NCI-H345 (cell line): ENCODE results near the gene PCCA.
"Not testable (repeated sequence)": the region's sequence is repeated elsewhere in the genome, so short reads cannot be mapped to it uniquely, and the experiment has no call there.

Experiments used
- DNase-seq: peaks from one replicate; lab custom pipeline; 2025; lab: John Stamatoyannopoulos, UW

Gene PCCA

DNA sequence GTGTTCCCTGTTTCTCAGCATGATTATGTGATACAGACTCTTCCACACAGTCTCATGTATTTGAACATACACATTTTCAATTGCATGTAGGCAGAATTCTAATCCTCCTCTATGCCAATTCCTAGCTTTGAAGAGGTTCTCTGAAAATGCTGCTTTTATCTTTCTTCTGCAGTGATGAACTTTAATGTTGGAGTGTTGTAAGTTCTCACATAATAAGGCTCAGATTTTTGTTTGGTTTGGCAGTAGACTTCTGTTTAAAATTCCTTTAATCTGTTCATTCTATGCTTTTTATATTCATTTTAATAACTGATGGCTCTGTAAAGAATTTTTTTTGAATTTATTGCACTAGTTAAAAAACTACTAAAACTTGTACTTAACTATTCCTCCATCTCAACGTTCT, 273.9 kb downstream of the PCCA start:
- DNase-seq = no peak

DNA sequence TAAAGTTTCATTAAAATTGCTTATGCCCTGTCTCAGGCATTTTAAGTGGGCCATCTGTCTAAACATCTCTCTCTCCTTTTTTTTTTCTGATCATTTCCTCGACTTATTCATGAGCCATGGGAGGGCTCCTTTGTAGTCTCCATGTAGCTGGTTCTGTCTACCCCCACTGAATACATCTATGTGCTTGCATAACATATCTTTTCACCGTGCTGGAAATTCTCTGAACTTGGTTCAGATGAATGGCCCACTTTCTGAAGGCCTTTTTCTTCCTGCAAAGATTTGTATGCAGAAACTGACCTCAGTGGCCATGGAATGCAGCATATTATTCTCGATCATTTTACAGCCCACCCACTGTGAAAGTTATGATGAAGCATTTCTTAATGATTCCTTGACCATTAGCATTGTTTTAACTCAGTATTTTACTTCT, 274.4 kb downstream of the PCCA start:
- DNase-seq = no peak

DNA sequence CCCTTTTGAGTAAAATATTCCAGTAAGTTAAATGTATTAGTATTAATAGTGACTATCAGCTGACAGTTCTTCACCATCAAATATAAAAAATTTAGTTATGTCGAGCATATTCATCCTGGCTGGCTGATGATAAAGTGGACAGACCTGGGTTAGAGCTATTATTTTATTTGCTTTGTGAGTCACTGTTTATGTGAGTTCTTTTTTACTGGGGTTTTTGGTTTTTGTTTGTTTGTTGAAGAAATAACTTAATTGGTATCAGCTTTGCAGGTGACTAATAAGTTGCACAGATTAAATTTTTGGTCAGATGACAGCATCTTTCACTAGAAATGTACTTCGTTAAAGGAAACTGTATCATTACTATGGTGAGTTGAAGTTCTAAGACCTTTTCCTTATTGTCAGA, 275.0 kb downstream of the PCCA start:
- no peak for DNase-seq

DNA sequence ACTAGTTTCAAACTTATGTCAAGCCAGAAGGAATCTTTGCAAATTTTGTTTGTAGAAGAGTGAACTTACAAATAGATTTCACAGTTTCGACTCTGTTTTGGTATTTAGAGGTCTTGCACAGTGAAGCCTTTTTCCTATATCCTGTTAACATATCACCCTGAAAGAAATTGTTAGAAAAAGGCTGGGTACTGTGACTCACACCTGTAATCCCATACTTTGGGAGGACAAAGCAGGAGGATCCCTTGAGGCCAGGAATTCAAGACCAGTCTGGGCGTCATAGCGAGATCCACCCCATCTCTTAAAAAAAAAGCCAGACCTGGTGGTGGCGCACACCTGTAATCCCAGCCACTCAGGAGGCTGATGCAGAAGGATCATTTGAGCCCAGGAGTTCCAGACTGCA, 275.7 kb downstream of the PCCA start:
- no peak for DNase-seq

DNA sequence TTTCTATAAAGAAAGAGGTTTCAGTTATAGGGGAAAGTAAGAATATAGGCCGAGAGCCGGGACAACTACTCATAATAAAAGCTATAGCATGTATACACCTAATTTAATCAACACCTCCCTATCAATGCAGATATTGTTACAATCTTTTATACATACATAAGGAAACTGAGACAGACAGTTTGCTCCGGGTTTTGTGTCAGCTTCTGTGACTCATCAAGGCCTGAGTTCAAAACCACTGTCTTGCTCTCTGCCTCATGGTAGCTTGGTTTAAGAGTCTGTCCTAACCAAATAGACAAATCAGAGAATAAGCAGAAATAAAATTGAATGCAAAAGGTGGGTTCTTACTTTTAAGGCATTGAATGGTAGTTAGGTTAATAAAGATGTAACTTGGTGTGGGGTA, 276.8 kb downstream of the PCCA start:
- DNase-seq = no peak

DNA sequence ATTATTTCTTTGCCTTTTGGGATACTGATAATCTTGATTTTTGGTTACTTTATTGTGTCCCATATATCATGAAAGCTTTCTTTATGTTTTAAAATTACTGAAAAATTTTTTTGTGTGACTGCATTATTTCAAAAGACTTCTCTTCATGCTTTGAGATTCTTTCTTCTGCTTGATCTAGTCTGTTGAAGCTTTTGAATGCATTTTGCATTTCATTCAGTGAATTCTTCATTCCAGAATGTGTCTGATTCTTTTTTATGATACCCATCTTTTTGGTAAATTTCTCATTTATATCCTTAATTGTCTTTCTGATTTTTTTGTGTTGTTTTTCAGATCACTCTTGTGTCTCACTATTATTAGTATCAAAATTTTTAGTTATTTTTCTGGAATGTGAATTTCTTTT, 289.6 kb downstream of the PCCA start:
- no peak for DNase-seq

DNA sequence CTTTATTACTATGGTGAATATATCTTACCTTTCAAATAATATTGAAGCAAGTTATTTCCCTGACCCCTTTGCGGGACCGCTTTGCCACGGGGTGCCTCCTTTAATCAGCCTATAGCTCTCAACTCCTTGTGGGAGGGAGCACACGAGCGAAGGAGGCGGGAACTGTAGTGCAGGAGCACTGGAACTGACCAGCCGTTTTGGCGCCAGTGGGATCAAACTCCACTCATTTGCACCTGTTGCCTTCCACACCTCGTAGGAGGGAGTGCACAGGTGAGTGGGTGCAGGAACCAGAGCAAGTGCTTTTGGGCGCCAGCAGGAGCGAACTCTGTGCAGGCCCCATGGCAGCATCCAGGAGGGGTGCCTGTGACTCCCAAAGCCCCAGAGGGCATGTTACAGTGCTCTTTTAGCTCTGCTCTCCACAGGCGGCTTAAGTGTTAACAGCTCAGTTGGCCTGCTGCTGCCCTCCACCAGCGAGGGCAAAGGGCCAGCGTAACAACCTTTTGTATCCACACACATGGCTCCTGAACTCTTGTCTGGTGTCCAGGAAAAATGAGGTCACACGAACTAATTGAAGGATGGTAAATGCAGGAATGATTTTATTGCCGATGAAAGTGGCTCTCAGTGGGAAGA, 292.8 kb downstream of the PCCA start:
- DNase-seq = no peak

DNA sequence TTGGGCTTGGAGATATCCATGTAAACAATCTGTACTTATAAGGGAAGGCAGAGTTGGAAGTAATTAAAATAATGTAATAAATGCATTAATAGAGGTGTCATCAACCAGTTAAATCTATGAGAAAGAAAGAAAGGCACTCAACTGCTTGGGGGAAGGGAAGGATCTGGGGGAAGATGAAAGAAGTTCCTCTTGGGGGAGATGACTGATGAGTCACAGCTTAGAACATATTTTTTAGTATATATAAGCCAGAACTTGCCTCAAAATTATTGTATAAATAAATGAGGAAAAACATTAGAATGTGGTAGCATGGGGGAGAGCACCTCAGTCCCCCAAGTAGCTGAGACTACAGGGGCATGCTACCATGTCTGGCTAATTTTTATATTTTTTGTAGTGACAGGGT, 293.9 kb downstream of the PCCA start:
- DNase-seq = no peak

DNA sequence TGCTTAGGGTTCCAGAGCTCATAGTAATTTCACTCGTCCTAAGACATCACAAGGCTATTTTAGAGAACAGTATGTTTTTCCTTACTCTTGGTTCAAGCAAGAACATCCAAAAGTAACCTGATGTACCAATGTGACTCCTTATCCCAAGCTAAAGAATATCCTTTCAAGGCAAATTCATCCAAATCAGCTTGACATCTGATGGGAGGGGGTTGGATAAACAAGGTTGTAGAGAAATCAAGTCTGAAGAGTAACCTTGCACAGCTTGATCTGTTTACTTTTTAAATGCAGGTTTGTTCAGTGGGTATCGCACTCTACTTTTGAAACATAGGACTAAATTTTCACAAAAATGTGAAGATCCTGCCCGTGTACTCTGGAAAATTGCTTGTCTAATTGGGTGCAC, 298.5 kb downstream of the PCCA start:
- peak; percentile 17 for DNase-seq

DNA sequence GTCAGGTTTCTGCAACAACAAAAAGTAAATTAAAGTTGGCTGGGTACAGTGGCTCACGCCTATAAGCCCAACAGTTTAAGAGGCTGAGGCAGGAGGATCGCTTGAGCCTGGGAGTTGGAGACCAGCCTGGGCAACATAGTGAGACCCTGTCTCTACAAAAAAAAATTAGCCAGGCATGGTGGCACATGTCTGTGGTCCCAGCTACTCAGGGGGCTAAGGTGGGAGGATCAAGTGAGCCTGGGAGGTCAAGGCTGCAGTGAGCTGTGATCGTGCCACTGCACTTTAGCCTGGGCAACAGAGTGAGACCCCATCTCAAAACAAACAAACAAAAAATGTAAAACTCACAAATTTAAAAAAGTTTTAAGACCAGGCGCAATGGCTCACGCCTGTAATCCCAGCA, 299.3 kb downstream of the PCCA start:
- not testable (repeated sequence) for DNase-seq

DNA sequence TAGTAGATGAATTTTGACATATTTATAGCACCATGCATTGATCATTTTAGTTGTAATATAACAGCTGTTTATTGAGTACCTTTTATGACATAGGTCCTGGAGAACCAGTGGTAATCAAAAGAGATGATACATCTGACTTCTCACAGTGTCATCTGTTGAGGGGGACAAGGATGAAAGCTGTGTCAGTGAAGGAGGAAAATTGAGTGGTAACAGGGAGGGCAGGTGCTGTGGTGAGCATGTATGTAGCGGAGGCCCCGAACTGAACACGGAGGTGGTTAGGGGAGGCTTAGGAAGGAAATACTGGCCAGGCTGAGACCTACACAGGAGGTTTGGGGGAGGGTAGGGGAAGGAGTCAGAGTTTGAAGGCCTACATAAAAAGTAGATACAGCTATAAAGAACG, 300.0 kb downstream of the PCCA start:
- DNase-seq = no peak

DNA sequence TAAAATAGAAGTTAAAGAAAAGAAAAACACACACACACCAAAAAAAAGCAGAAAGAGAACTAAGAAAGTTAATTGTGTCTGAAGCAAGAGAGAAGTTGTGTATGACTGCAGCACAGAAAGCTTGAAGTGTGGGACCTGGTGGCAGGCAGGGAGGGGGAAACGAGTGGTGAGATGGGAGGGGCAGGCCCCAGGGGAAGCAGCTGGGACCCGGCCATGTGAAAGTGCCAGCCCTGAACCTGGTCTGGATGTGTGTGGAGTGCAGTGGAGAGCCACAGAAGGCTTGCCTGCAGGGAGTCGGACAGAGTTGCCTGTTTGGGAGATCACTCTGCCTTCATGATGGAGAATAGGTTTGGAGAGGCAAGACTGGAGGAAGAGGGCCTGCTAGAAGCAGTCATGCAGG, 300.7 kb downstream of the PCCA start:
- DNase-seq = no peak

DNA sequence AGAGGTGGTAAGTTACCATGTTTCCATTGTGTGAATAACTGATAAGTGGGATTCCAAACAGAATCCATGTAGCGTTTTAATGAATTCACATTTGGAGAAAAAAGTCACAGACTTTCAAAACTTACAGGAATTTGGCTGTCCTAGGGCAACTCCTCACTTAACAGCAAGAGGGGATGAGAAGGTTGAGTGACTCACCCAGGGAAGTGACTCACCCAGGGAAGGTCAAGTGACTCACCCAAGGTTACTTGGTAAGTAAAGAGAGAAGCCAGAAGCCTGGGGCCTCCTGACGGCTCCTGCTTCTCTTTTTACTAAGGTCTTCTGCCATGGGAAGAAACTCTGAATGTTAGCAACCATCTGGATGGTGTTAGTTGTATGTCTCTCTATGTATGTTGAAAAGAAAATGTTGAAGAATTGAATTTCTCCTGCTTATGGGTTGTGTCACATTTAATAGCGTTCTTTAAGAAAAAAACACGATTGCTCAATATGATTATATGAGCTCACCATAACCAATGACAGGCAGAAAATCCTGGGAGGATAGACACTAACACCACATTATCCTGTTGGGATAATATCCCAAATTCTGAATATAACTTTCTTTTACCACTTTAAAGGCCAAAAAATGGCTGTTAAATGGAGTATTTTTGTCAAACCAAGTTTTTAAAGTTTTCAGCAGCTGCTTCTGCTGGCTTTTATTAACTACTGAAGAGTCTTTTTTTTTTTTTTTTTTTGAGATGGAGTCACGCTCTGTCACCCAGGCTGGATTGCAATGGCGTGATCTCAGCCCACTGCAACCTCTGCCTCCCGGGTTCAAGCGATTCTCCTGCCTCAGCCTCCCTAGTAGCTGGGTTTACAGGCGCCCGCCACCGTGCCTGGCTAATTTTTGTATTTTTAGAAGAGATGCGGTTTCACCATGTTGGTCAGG, 304.1 kb downstream of the PCCA start:
- no peak for DNase-seq

DNA sequence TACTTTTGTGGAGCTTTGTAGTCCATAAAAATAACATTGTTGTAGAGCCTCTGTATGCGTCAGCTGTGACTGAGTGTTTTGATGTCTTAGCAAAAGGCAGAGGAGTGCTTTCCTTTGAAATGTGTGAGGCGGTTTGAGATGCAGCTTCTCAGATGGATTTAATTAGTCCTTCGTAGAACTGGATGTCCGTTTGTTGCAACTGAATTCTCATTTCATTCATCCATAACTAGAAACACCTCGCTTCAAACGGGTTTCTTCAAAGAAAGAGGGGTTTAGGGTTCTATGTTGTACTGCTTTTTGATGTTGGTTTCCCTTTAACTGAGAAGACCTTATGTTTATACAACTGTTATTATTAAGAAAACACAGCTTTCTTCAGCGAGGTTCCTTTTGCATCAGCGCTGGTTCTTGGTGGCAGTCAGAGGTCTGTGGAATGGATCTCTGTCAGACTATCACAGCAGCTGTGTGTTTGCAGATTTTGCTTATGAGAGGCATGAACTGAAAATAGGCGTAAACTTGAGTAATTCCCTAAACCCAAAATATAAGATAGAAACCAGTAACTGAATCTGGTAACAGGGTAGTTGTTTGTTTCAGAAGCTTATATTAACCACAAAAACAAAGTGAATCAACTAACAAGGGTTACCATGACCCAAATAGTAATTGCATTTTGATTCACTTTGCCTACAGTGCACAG, 305.3 kb downstream of the PCCA start:
- no peak for DNase-seq

DNA sequence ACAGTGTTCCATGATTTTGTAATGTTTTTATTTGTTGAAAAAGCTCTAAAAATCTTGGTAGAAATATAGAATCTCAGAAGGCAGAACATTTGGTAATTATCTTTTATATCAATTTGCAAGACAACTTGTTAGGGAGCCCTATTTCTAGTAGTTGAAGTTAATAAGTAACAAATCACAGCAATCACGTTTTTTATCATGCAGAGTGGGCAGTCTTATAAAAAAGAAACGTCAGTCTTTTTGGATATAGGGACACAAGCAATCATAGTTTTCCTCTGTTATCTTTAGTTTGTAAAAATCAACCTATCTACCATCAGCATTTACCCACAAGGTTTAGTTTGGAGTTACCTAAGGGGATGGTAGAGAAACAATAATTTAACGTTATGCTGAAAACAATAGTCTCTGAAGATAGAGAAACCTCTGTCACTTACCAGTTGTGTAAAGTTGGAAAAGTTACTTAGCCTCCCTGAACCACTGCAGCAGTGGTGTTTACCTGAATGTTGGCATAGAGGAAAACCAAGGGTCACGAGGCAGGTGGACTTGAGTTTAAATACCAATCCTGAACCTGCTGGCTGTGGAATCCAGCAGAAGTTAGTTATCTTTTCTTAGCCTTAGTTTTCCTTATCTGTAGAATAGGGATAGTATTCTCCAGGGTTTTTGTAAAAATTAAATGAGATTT, 306.9 kb downstream of the PCCA start:
- DNase-seq = no peak

DNA sequence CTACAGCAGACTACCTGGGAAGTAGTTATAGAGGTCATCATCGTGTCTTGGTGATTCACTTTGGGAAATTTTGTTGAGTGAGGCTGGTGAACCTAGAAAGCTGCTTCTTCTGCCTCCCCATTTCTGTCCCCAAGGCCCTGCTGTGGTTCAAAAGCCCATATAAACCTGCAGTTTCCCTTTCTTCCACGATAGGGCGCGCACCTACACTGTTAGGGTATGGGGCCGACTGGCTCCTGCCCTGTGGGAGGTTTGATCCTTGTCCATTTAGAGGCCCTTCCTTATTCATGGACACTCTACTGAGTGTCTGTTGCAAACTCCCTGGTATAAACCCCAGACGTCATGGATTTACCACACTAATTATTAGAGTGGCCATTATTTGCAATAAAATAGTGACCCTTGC, 307.9 kb downstream of the PCCA start:
- DNase-seq = no peak

DNA sequence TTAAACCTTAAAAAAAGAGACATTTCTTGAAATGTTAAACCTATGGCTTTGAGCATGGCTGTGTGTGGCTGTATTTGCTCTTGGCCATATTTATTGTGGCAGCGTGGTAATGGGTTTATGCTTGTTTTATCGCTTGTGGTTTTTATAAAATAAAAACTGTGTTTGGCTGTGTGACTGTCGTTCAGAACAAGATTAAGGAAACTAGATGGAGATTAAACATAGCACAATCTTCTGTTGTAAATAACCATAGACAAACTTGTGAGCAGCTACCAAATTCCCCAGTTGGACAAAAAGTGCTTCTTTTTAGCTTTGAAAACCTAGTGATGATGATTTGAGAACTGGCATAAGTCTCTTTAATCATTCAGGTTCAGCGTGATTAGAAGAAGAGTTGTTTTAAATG, 308.7 kb downstream of the PCCA start:
- no peak for DNase-seq

DNA sequence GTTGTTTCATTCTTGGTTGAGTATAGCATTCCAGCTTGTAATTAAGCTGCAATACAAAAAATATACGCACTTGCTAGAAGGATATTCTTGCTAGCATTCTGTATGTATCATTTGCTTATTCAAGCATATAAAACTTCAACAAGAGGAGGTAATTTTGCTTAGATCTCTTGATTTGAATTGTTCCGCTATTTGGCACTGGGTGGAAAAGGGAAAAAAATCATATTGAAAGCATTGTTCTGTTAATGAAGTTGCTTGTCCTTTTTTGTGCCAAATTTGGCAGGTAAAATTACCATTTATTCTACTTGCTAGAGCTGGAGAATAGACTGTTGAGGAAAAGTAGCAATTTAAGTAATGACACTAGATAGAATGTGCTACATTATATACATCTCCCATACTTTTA, 309.5 kb downstream of the PCCA start:
- no peak for DNase-seq

DNA sequence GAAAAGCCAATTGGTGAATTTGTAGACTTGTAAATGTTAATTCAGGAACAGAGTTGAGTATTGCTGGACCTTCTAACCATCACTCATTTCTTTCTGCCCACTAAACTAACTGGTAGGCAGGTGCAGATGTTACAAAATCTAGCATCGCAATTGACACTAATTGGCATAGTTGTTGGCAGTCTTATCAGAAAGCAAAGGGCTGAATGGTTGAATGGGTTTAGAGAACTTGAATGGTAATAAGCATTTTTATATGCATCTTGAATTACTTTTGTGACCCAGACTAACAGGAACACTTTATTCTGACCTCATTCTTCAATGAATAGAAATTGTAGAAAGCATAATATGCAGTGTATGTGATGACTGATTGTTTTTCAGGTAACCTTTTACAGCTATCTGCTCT, 310.6 kb downstream of the PCCA start:
- peak; percentile 14 for DNase-seq

DNA sequence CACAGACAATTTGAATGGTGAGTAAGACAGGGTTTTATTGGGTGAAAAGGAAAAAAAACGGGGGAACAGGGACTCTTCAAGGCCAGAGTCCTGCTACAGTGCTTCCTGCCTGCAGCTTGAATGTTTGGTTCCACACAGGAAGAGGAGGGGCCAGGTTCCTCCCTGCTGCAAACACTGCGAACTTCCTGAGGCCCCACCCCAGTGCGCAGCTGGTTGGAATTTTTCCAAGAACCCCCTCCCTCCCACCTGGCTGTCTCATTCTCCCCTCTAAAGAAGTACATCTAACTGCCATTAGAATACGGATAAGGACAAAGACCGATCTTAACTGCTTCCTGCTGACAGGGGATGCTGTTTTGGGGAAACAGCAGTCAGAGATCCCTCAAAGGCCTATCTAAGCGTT, 314.8 kb downstream of the PCCA start:
- no peak for DNase-seq

DNA sequence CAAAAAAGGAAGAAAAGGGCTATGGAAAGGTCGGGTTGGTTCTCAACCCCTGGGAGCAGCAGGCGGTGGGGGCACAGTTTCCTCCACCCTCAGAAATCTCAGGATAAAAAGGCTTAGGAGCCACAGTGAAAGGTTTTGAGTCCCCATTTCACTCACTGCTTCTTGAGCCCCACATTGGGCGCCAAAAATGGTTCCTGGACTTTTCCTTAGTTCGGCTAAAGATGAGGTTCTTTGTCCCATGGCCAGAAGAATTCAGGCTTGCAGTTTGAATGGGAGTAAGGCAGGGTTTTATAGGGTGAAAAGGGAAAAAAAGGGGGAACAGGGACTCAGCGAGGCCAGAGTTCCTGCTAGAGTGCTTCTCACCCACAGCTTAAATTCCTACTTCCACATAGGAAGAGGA, 320.2 kb downstream of the PCCA start:
- no peak for DNase-seq

DNA sequence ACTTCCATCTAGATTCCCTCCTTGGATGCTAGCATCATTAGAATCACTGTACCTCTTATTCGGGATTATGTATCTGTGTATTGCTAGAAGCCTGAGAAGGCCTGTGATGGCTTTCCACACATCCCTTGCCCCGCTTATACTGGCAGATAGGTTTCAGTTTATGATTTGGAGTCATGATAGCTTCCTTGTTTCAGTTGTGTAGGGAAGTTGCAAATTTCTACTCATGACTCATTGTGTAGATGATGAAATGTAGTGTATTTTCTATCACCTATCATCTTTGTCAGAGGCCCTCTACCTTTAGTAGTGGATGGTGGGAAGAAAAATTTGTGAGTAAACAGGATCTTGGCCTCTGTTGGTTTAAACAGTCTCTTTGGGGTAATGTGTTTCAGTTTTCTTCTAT, 334.5 kb downstream of the PCCA start:
- no peak for DNase-seq

DNA sequence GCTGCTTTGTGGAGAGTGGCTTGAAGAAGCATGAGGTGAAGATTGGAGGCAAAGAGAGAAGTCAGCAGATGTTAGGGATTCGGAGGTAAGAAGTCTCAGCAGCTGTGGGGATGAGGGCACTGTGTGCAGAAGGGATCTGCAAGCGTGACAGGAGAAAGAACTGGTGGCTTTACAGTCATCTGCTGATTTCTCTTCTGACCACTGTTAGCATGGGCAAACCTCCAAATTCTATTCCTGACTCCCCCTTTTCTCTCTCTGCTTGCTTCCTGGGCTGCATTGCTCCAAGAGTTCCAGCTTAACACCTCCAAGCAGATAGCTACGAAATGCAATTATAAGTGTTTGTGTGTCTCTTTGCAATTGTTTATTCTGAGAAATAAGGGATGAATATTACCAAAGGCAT, 340.1 kb downstream of the PCCA start:
- DNase-seq = no peak
